GM12873 (cell line): ENCODE data around the gene REPIN1.

Source experiments
- CTCF ChIP-seq: IDR thresholded peaks from 2 replicates; pipeline ENCODE4 v1.5.1; 2012; ENCODE audit warnings: low read depth, mild to moderate bottlenecking, moderate library complexity, low read length, control low read depth; ENCODE audit not compliant: insufficient read depth; ENCODE audit errors: missing control alignments

The REPIN1 gene

GRCh38 chr7:150343225-150343624 is 25.4 kb upstream of the REPIN1 start:
- TF ChIP-seq CTCF, result no peak

- no peak for TF ChIP-seq CTCF
These were observed 24.3 kb upstream of the REPIN1 start for GRCh38 chr7:150344299-150344698.

DNA sequence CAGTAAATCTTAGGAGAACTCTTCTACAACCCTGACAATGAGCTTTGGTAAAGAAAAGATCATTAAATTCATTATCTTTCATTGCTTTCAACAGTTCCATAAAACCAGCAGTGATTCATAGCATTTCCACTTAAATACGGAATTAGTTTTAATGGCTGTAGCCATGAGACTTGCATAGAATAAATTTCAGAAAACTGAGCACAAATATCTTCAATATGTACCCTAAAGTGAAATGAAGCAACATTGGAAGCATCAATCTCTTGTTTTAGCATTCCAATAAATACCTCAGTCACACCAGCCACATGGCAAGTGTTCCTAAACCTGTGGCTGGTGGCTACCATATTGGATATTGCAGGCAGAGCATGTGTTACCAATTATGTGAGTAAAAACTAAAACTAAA is 23.6 kb upstream of the REPIN1 start:
- no peak for TF ChIP-seq CTCF

GRCh38 chr7:150346922-150347321 is 21.7 kb upstream of the REPIN1 start:
- no peak for TF ChIP-seq CTCF

DNA sequence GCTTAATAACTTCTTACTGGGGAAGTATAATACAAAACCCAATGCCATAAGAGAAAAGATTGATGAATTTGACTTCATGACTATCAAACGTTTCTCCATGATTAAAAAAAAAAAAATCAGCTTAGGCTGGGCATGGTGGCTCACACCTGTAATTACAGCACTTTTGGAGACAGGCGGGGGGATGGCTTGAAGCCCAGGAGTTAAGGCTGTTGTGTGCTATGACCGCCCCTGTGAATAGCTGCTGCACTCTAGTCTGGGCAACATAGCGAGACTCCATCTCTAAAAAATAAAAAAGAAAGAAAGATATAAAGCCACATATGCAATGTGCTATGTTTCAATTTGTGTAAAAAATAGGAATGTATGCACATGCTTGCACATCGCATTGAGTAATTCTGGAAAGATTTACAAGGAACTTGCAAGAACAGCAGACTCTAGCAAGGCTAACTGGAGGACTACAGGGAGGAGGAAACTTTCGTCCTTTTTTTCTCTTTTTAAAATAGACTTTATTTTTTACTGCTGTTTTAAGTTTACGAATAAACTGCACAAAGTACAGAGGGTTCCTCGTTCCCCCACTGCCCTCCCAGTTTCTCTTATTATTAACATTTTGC is 16.9 kb upstream of the REPIN1 start:
- no peak for TF ChIP-seq CTCF

DNA sequence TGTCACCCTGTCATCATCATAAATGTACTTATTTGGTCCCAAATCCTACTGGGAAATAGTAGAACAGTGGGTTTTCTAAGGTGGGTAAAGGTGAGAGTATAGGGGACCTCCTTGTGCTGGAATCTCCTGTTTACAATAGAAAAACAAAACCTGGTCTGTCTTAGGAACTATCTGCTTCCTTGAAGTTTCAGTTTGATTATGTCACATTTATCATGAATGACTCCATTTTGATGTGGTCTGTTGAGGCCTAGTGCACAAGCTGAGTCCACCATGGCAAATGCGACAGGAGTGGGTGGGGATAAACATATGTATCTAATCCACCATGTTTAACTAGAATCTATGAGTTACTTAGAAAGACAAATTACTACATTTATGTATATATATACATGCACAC is 13.0 kb upstream of the REPIN1 start:
- no peak for TF ChIP-seq CTCF

DNA sequence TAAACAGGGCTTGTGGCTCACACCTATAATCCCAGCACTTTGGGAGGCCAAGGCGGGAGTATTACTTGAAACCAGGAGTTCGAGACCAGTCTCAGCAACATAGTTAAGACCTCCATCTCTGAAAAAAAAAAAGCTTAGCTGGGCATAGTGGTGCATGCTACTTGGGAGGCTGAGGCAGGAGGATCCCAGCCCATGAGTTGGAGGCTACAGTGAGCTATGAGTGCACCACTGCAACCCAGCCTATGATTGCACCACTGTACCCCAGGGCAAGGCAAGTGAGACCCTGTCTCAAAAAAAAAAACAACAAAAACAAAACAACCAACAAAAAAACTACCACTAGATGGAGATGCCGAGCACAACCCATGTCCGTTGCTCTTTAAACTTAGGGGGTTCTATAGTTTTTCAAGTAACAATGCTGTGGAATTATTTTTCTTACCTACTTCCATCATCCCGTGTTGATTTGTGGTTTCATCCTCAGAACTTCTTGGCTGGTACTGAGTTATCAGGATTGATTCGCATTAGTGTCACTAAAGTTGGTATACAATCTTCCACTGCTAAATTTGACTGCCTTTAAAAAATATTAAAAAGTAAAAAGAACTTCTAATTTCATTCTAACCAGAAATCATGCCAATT is 12.2 kb upstream of the REPIN1 start:
- TF ChIP-seq CTCF, result peak; percentile 78

- no peak for TF ChIP-seq CTCF
These were observed 11.4 kb upstream of the REPIN1 start for GRCh38 chr7:150357270-150357669.
